SU-DHL-6 (cell line): ENCODE data around the gene SORCS2.

Source experiments
- H2AFZ ChIP-seq: fragments of 200-600 bp; sonication (generic); 2 replicates; pipeline ENCODE4 v1.6.1; 2014; ENCODE audit warnings: low read depth, mild to moderate bottlenecking, moderate library complexity, mixed read lengths, antibody characterized with exemption, low read length; ENCODE audit not compliant: severe bottlenecking
- H3F3A ChIP-seq: fragments of 200-600 bp; shearing (Covaris generic); 2 replicates; pipeline ENCODE4 v1.6.0; 2016; ENCODE audit warnings: antibody characterized with exemption, mild to moderate bottlenecking; ENCODE audit not compliant: insufficient read depth
- H3K27ac ChIP-seq: fragments of 200-600 bp; sonication (generic); 2 replicates; pipeline ENCODE4 v1.5.1; 2016; ENCODE audit warnings: low read depth, mild to moderate bottlenecking, low read length, moderate library complexity, mixed read lengths
- H3K27me3 ChIP-seq: fragments of 200-600 bp; sonication (generic), shearing (Covaris generic); 2 replicates; pipeline ENCODE4 v1.6.0; 2014; ENCODE audit warnings: mild to moderate bottlenecking, low read length
- H3K36me3 ChIP-seq: fragments of 200-600 bp; sonication (generic); 2 replicates; pipeline ENCODE4 v1.6.1; 2014; ENCODE audit warnings: mild to moderate bottlenecking, low read length, mixed read lengths
- H3K4me2 ChIP-seq: fragments of 300-600, 200-600 bp; shearing (Covaris generic), sonication (generic); 2 replicates; pipeline ENCODE4 v1.6.0; 2014; ENCODE audit warnings: low read length, low read depth, mild to moderate bottlenecking; ENCODE audit not compliant: poor library complexity, severe bottlenecking
- H3K4me3 ChIP-seq: fragments of 200-600 bp; sonication (generic); 2 replicates; pipeline ENCODE4 v1.5.1; 2014; ENCODE audit warnings: antibody characterized with exemption, low read length, mild to moderate bottlenecking, mixed read lengths; ENCODE audit not compliant: insufficient read depth, poor library complexity, severe bottlenecking
- H3K79me2 ChIP-seq: fragments of 200-600 bp; sonication (generic); 2 replicates; pipeline ENCODE4 v1.6.1; 2014; ENCODE audit warnings: mild to moderate bottlenecking, low read length, moderate library complexity; ENCODE audit not compliant: insufficient read depth
- H3K9ac ChIP-seq: fragments of 200-600 bp; sonication (generic); 2 replicates; pipeline ENCODE4 v1.7.0; 2014; ENCODE audit warnings: mild to moderate bottlenecking, low read length
- H3K9me2 ChIP-seq: fragments of 200-600 bp; sonication (generic); replicated peaks from 2 replicates; pipeline ENCODE4 v1.6.1; 2014; ENCODE audit warnings: low read length; ENCODE audit not compliant: insufficient read depth
- H3K9me3 ChIP-seq: fragments of 200-600 bp; sonication (generic); 2 replicates; pipeline ENCODE4 v1.6.1; 2014; ENCODE audit warnings: low read length, mixed read lengths; ENCODE audit not compliant: insufficient read depth
- H4K20me1 ChIP-seq: fragments of 200-600 bp; sonication (generic); 2 replicates; pipeline ENCODE4 v1.6.1; 2014; ENCODE audit warnings: low read depth, mild to moderate bottlenecking, antibody characterized with exemption, low read length, moderate library complexity, mixed read lengths
- EZH2phosphoT487 ChIP-seq: fragments of 200-600 bp; sonication (generic), shearing (Covaris generic); conservative IDR thresholded peaks from 2 replicates; pipeline ENCODE4 v1.6.1; 2018; ENCODE audit warnings: mild to moderate bottlenecking, antibody characterized with exemption, low read length, moderate library complexity, mixed read lengths
- TF ChIP-seq, protein P1 (sequence below): fragments of 200-600 bp; sonication (generic); IDR thresholded peaks from one replicate; pipeline ENCODE4 v1.5.1; 2017; ENCODE audit warnings: antibody characterized with exemption, mild to moderate bottlenecking, low read length, moderate library complexity; ENCODE audit not compliant: insufficient read depth, poor library complexity, severe bottlenecking

SORCS2 gene

GRCh38 chr4:7146059-7146785 is 46.1 kb upstream of the SORCS2 start:
- H3K9ac ChIP-seq: no peak overlapping the region
- no peaks in the 10 kb centered on the region for H3K9me3 ChIP-seq
- no peaks in the 10 kb centered on the region for H3K27me3 ChIP-seq
- H3F3A ChIP-seq: no peaks in the 10 kb centered on the region
- H3K27ac ChIP-seq: no peak overlapping the region
- no peak overlapping the region for H3K4me3 ChIP-seq
- H2AFZ ChIP-seq: no peak overlapping the region
- no peaks in the 10 kb centered on the region for H3K36me3 ChIP-seq
- TF ChIP-seq EZH2phosphoT487: no peak
- TF ChIP-seq, protein P1, sequence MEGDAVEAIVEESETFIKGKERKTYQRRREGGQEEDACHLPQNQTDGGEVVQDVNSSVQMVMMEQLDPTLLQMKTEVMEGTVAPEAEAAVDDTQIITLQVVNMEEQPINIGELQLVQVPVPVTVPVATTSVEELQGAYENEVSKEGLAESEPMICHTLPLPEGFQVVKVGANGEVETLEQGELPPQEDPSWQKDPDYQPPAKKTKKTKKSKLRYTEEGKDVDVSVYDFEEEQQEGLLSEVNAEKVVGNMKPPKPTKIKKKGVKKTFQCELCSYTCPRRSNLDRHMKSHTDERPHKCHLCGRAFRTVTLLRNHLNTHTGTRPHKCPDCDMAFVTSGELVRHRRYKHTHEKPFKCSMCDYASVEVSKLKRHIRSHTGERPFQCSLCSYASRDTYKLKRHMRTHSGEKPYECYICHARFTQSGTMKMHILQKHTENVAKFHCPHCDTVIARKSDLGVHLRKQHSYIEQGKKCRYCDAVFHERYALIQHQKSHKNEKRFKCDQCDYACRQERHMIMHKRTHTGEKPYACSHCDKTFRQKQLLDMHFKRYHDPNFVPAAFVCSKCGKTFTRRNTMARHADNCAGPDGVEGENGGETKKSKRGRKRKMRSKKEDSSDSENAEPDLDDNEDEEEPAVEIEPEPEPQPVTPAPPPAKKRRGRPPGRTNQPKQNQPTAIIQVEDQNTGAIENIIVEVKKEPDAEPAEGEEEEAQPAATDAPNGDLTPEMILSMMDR: no peak
- no peaks in the 10 kb centered on the region for H3K79me2 ChIP-seq
- H3K9me2 ChIP-seq: no peaks in the 10 kb centered on the region
- no peak overlapping the region for H3K4me2 ChIP-seq
- no peaks in the 10 kb centered on the region for H4K20me1 ChIP-seq

- H3K27me3 ChIP-seq: no peaks in the 10 kb centered on the region
- no peaks in the 10 kb centered on the region for H4K20me1 ChIP-seq
- H3K36me3 ChIP-seq: no peaks in the 10 kb centered on the region
- no peak for TF ChIP-seq EZH2phosphoT487
- TF ChIP-seq, protein P1: no peak
- no peak overlapping the region for H3K4me2 ChIP-seq
- no peak overlapping the region for H3K9ac ChIP-seq
- H3K4me3 ChIP-seq: no peak overlapping the region
- no peak overlapping the region for H2AFZ ChIP-seq
- no peaks in the 10 kb centered on the region for H3K9me2 ChIP-seq
- no peak overlapping the region for H3K27ac ChIP-seq
- H3K9me3 ChIP-seq: no peaks in the 10 kb centered on the region
- H3F3A ChIP-seq: no peaks in the 10 kb centered on the region
- no peaks in the 10 kb centered on the region for H3K79me2 ChIP-seq
These were observed 45.6 kb upstream of the SORCS2 start for GRCh38 chr4:7146786-7147115.

DNA sequence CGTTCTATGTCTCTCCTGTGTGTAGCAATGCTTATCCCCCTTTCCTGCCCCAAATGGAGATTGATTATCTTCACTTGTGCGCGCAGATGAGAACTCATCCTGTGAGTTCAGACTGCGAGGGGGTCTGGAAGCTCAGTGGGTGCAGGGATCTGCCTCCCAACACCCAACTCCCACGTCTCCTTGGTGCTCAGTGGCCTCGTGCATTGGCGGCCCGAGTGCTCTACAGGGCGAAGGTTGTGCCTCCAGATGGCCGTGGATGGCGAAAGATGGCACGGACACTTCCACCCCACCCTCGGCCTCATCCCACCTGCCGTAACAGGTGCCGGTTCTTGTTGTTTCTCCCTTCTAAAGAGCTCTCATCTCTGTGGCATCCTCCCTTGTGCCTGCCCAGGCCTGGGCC is 45.1 kb upstream of the SORCS2 start:
- TF ChIP-seq, protein P1: no peak
- no peak for TF ChIP-seq EZH2phosphoT487
- no peak overlapping the region for H3K27ac ChIP-seq
- no peak overlapping the region for H3K4me2 ChIP-seq
- H4K20me1 ChIP-seq: no peaks in the 10 kb centered on the region
- no peak overlapping the region for H3K9ac ChIP-seq
- H3F3A ChIP-seq: no peaks in the 10 kb centered on the region
- no peaks in the 10 kb centered on the region for H3K36me3 ChIP-seq
- H3K9me2 ChIP-seq: no peaks in the 10 kb centered on the region
- H3K9me3 ChIP-seq: no peaks in the 10 kb centered on the region
- H3K27me3 ChIP-seq: no peaks in the 10 kb centered on the region
- H3K79me2 ChIP-seq: no peaks in the 10 kb centered on the region
- H2AFZ ChIP-seq: no peak overlapping the region
- no peak overlapping the region for H3K4me3 ChIP-seq
